IMR-90 (cell line): ENCODE data around the gene GBA3.

Source experiments
- CEBPB ChIP-seq: IDR thresholded peaks from 2 replicates; pipeline ENCODE4 v1.6.1; 2012; ENCODE audit warnings: low read depth, low read length, improper control_type of control experiment
- CHD1 ChIP-seq: IDR thresholded peaks from 2 replicates; pipeline ENCODE4 v1.6.1; 2012; ENCODE audit warnings: low read depth, low read length, improper control_type of control experiment
- FOS ChIP-seq: fragments of 150-350 bp; IDR thresholded peaks from 2 replicates; pipeline ENCODE4 v1.6.1; 2016; ENCODE audit warnings: low read depth, low read length
- MAFK ChIP-seq: IDR thresholded peaks from 2 replicates; pipeline ENCODE4 v1.6.1; 2012; ENCODE audit warnings: low read depth, low read length, improper control_type of control experiment
- POLR2A ChIP-seq: IDR thresholded peaks from 2 replicates; pipeline ENCODE4 v1.6.1; 2012; ENCODE audit warnings: mild to moderate bottlenecking, low read depth, low read length
- RCOR1 ChIP-seq: IDR thresholded peaks from 2 replicates; pipeline ENCODE4 v1.6.1; 2012; ENCODE audit warnings: mild to moderate bottlenecking, low read length, improper control_type of control experiment; ENCODE audit not compliant: insufficient replicate concordance
- RFX5 ChIP-seq: IDR thresholded peaks from 2 replicates; pipeline ENCODE4 v1.8.0; 2012; ENCODE audit warnings: low read depth, mild to moderate bottlenecking, low read length, moderate library complexity
- USF2 ChIP-seq: fragments of 150-350 bp; IDR thresholded peaks from 2 replicates; pipeline ENCODE4 v1.6.1; 2017; ENCODE audit warnings: mild to moderate bottlenecking, antibody characterized with exemption, low read length, low read depth
- TF ChIP-seq, protein P1 (sequence below): conservative IDR thresholded peaks from 2 replicates; pipeline ENCODE4 v1.5.1; 2012; ENCODE audit warnings: mild to moderate bottlenecking, low read depth, low read length, improper control_type of control experiment

DNA sequence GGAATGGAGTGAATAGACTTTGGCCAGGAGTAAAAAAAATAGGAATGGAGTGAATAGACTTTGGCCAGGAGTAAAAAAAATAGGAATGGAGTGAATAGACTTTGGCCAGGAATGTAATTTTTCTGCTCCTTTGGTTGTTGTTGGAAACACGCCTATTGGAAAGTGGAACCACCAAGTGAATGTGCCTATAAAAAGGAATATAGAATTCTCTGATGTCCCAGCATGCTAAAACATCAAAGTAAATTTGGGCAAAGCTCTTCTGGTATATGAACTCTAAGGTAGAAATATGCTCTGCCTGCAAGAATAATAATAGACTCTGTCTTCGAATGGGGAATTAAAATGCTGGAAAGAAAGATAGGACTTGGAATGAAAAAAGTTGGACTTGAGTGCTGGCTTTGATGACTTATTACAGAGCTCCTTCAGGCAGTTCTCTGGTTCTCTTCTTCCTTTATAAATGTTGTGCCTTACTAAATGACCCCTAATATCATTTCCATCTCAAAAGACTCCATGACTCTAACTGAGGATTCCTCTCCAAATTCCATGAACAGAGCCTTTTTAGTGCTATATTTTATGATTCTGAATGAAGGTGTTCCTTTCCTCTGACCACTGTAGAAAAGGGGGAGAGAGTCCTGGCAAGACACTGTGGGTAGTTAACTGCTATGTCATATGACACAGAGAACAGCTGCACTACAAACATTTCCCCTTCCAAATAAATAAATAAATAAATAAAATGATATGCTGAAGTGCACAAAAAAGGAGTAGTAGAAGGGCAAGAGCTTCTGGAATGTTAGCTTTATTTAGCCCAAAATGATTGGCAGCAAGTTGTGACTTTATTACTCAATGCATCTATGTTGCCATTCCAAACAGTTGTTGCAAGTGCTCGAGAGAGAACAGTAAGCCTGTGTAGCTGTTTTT, 13.5 kb upstream of the GBA3 start:
- TF ChIP-seq POLR2A (no peak), RCOR1 (no peak), MAFK (no peak), CHD1 (no peak), USF2 (no peak), RFX5 (no peak), FOS (no peak), CEBPB (no peak)
- TF ChIP-seq, protein P1, sequence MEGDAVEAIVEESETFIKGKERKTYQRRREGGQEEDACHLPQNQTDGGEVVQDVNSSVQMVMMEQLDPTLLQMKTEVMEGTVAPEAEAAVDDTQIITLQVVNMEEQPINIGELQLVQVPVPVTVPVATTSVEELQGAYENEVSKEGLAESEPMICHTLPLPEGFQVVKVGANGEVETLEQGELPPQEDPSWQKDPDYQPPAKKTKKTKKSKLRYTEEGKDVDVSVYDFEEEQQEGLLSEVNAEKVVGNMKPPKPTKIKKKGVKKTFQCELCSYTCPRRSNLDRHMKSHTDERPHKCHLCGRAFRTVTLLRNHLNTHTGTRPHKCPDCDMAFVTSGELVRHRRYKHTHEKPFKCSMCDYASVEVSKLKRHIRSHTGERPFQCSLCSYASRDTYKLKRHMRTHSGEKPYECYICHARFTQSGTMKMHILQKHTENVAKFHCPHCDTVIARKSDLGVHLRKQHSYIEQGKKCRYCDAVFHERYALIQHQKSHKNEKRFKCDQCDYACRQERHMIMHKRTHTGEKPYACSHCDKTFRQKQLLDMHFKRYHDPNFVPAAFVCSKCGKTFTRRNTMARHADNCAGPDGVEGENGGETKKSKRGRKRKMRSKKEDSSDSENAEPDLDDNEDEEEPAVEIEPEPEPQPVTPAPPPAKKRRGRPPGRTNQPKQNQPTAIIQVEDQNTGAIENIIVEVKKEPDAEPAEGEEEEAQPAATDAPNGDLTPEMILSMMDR: no peak
